HCT116 (cell line): ENCODE results near the gene RPL29. TPM values are rescaled to one million over a fixed set of nuclear protein-coding genes. Genes with fewer than 3 reads are reported as not detected.

Experiments
- ATAC-seq: fragments of 200-7000 bp; cut with Tn5 transposase; 2 replicates; pipeline ENCODE4 v1.9.1; 2020; ENCODE audit warnings: mild to moderate bottlenecking, moderate library complexity
- BruUV-seq: library from RNA; stranded (reverse); fragments of 400-500 nt; replicated peaks from 2 replicates; lab custom pipeline; 2021; lab: Mats Ljungman, UMichigan
- CTCF ChIA-PET: fragments of 300-600 bp; sonication (Branson Sonifier 250); formaldehyde crosslinking; loops from one replicate; lab custom pipeline; 2021; ENCODE audit warnings: antibody characterized with exemption; lab: Charles Lee
- POLR2A ChIA-PET: fragments of 300-600, 350-600 bp; sonication (Branson Sonifier 250); formaldehyde crosslinking; loops from one replicate; lab custom pipeline; 2021; ENCODE audit warnings: antibody characterized with exemption; lab: Charles Lee
- RAD21 ChIA-PET, 2 experiments: fragments of 300-600 bp; sonication (Branson Sonifier 250); formaldehyde crosslinking; loops; one replicate each; lab custom pipeline; 2023; ENCODE audit warnings: low total read pairs in 2 of 2; ENCODE audit not compliant: uncharacterized antibody in 2 of 2, unreplicated experiment in 2 of 2, low non-redundant PET in 1 of 2; lab: Charles Lee
- DNase-seq: peaks from one replicate; pipeline ENCODE4 v3.0.0-alpha.2; 2010; ENCODE audit warnings: low read depth, low spot score
- H2AFZ ChIP-seq: fragments of 200-600 bp; shearing (Covaris generic), sonication (generic); 2 replicates; pipeline ENCODE4 v1.6.1; 2017; ENCODE audit warnings: low read depth, mixed run types, mixed read lengths, antibody characterized with exemption, low read length; ENCODE audit not compliant: poor library complexity, severe bottlenecking
- H3K27ac ChIP-seq: 2 replicates; pipeline ENCODE4 v1.5.1; 2012; ENCODE audit warnings: low read depth, low read length
- H3K27me3 ChIP-seq: fragments of 200-600 bp; sonication (generic); 2 replicates; pipeline ENCODE4 v1.6.1; 2016; ENCODE audit warnings: mixed run types, low read length, mixed read lengths; ENCODE audit not compliant: insufficient read depth
- H3K36me3 ChIP-seq, 2 experiments: fragments of 200-500 bp in 1 of 2; fragments of 200-600 bp in 1 of 2; sonication (Bioruptor generic) in 1 of 2; sonication (generic) in 1 of 2; 2 replicates each; pipeline versions ENCODE4 v1.5.1 to v1.6.1; 2014 to 2016; ENCODE audit warnings: low read length in 2 of 2, inconsistent platforms in 1 of 2, mixed read lengths in 1 of 2, mixed run types in 1 of 2; ENCODE audit not compliant: insufficient read depth in 2 of 2, control insufficient read depth in 1 of 2
- H3K4me1 ChIP-seq, 2 experiments: fragments of 200-600 bp in 1 of 2; sonication (generic) in 1 of 2; 2 replicates each; pipeline versions ENCODE4 v1.5.1 to v1.6.1; 2012 to 2017; ENCODE audit warnings: low read length in 2 of 2, inconsistent platforms in 1 of 2, mild to moderate bottlenecking in 1 of 2, mixed read lengths in 1 of 2, mixed run types in 1 of 2, moderate library complexity in 1 of 2; ENCODE audit not compliant: insufficient read depth in 2 of 2, control insufficient read depth in 1 of 2
- H3K4me2 ChIP-seq: fragments of 200-600 bp; sonication (generic); 2 replicates; pipeline ENCODE4 v1.6.1; 2017; ENCODE audit warnings: mixed run types, low read length, mixed read lengths
- H3K4me3 ChIP-seq, 2 experiments: fragments of 200-600 bp in 1 of 2; sonication (generic) in 1 of 2; replicated peaks in 1 of 2; 2 replicates each; pipeline ENCODE4 v1.5.1; 2011 to 2016; ENCODE audit warnings: low read length in 2 of 2, control low read depth in 1 of 2, low read depth in 1 of 2, mild to moderate bottlenecking in 1 of 2, mixed read lengths in 1 of 2, mixed run types in 1 of 2
- H3K79me2 ChIP-seq: fragments of 200-600 bp; sonication (generic); 2 replicates; pipeline ENCODE4 v1.6.1; 2017; ENCODE audit warnings: mild to moderate bottlenecking, mixed run types, low read length, moderate library complexity, mixed read lengths; ENCODE audit not compliant: insufficient read depth
- H3K9ac ChIP-seq: fragments of 200-600 bp; sonication (generic); 2 replicates; pipeline ENCODE4 v1.6.1; 2016; ENCODE audit warnings: low read length, mixed read lengths
- H3K9me2 ChIP-seq: fragments of 200-600 bp; sonication (generic), shearing (Covaris generic); 2 replicates; pipeline ENCODE4 v1.6.1; 2017; ENCODE audit warnings: mixed run types, mild to moderate bottlenecking, moderate library complexity; ENCODE audit not compliant: insufficient read depth
- H3K9me3 ChIP-seq, 2 experiments: fragments of 200-500 bp in 1 of 2; fragments of 200-600 bp in 1 of 2; sonication (Bioruptor generic) in 1 of 2; sonication (generic) in 1 of 2; 2 replicates each; pipeline ENCODE4 v1.6.1; 2014 to 2017; ENCODE audit warnings: low read length in 2 of 2, mixed read lengths in 2 of 2, inconsistent platforms in 1 of 2, low read depth in 1 of 2, mild to moderate bottlenecking in 1 of 2, mixed run types in 1 of 2, moderate library complexity in 1 of 2; ENCODE audit not compliant: control insufficient read depth in 1 of 2, insufficient read depth in 1 of 2
- H4K20me1 ChIP-seq: fragments of 200-600 bp; sonication (generic), shearing (Covaris generic); 2 replicates; pipeline ENCODE4 v1.6.1; 2017; ENCODE audit warnings: mixed run types, mild to moderate bottlenecking, moderate library complexity; ENCODE audit not compliant: insufficient read depth
- CEBPB ChIP-seq: IDR thresholded peaks from 2 replicates; pipeline ENCODE4 v1.6.1; 2012; ENCODE audit warnings: low read depth
- EZH2 ChIP-seq: fragments of 200-600 bp; sonication (generic); IDR thresholded peaks from 2 replicates; pipeline ENCODE4 v1.6.1; 2017; ENCODE audit warnings: antibody characterized with exemption, mixed run types
- EZH2phosphoT487 ChIP-seq: fragments of 200-600 bp; IDR thresholded peaks from 2 replicates; pipeline ENCODE4 v1.6.1; 2018; ENCODE audit warnings: antibody characterized with exemption, borderline replicate concordance
- JUND ChIP-seq: IDR thresholded peaks from 2 replicates; pipeline ENCODE4 v1.6.1; 2012
- RAD21 ChIP-seq: IDR thresholded peaks from 2 replicates; pipeline ENCODE4 v1.6.1; 2012; ENCODE audit warnings: low read depth, mild to moderate bottlenecking
- SIN3A ChIP-seq: IDR thresholded peaks from 2 replicates; pipeline ENCODE4 v1.6.1; 2012; ENCODE audit warnings: low read depth
- SP1 ChIP-seq: IDR thresholded peaks from 2 replicates; pipeline ENCODE4 v1.6.1; 2012; ENCODE audit warnings: low read depth
- TCF7L2 ChIP-seq: IDR thresholded peaks from 2 replicates; pipeline ENCODE4 v1.7.0; 2011; ENCODE audit warnings: borderline replicate concordance, inconsistent platforms; ENCODE audit not compliant: insufficient read depth, insufficient read length; ENCODE audit errors: extremely low read depth
- intact Hi-C: fragments of 100-400 bp; cut with micrococcal nuclease; formaldehyde crosslinking; loops from 2 replicates; pipeline ENCODE4 v1.10.0; 2022
- total RNA-seq: library from RNA; stranded (reverse); gene quantifications from one replicate; pipeline ENCODE4 v1.2.1, GENCODE V29; 2021; ENCODE audit not compliant: unreplicated experiment
- TF ChIP-seq, protein P1 (sequence below): IDR thresholded peaks from 2 replicates; pipeline ENCODE4 v1.6.1; 2011; ENCODE audit warnings: mild to moderate bottlenecking, low read length, moderate library complexity; ENCODE audit not compliant: insufficient replicate concordance; ENCODE audit errors: extremely low read depth
- TF ChIP-seq, protein P2 (sequence below): IDR thresholded peaks from 2 replicates; pipeline ENCODE4 v1.6.1; 2012; ENCODE audit warnings: low read depth
- TF ChIP-seq, protein P3 (sequence below): IDR thresholded peaks from 2 replicates; pipeline ENCODE4 v1.6.1; 2012

The RPL29 gene
- total RNA-seq, 1 experiment from 2014 or later: 1,880 TPM

DNA sequence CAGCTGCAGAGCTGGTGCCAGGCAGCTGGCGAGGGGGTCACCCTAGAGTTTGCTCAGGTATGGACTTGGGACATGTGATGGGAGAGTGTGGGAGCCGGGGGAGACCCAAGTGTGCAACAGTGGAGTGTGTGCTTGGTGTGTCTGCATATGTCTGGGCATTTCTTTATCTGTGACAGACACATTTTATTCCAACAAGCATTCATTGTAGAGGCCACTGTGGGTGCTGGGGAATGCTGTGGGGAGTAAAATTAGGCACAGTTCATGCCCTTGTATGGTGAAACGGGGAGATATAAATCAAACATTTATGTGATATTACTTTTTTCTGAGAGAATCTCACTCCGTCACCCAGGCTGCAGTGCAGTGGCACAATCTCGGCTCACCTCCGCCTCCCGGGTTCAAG lies 8.1 kb downstream of the RPL29 start:
- POLR2A ChIA-PET: no interaction called here
- Histone ChIP-seq H3K9me3 (no peaks in the 10 kb centered on the region), H4K20me1 (no peaks in the 10 kb centered on the region; the same call in 1 of the 2 replicates), H3K4me2 (no peak overlapping the region), H2AFZ (no peak overlapping the region), H3K9ac (no peak overlapping the region), H3K9me2 (no peaks in the 10 kb centered on the region)
- intact Hi-C loops: no loop called here
- BruUV-seq: no TSS peak
- TF ChIP-seq SP1 (no peak), SIN3A (no peak), EZH2 (no peak), RAD21 (no peak), JUND (no peak), CEBPB (no peak), TCF7L2 (no peak), EZH2phosphoT487 (no peak)
- TF ChIP-seq, protein P1, sequence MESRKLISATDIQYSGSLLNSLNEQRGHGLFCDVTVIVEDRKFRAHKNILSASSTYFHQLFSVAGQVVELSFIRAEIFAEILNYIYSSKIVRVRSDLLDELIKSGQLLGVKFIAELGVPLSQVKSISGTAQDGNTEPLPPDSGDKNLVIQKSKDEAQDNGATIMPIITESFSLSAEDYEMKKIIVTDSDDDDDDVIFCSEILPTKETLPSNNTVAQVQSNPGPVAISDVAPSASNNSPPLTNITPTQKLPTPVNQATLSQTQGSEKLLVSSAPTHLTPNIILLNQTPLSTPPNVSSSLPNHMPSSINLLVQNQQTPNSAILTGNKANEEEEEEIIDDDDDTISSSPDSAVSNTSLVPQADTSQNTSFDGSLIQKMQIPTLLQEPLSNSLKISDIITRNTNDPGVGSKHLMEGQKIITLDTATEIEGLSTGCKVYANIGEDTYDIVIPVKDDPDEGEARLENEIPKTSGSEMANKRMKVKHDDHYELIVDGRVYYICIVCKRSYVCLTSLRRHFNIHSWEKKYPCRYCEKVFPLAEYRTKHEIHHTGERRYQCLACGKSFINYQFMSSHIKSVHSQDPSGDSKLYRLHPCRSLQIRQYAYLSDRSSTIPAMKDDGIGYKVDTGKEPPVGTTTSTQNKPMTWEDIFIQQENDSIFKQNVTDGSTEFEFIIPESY: no peak
- TF ChIP-seq, protein P2, sequence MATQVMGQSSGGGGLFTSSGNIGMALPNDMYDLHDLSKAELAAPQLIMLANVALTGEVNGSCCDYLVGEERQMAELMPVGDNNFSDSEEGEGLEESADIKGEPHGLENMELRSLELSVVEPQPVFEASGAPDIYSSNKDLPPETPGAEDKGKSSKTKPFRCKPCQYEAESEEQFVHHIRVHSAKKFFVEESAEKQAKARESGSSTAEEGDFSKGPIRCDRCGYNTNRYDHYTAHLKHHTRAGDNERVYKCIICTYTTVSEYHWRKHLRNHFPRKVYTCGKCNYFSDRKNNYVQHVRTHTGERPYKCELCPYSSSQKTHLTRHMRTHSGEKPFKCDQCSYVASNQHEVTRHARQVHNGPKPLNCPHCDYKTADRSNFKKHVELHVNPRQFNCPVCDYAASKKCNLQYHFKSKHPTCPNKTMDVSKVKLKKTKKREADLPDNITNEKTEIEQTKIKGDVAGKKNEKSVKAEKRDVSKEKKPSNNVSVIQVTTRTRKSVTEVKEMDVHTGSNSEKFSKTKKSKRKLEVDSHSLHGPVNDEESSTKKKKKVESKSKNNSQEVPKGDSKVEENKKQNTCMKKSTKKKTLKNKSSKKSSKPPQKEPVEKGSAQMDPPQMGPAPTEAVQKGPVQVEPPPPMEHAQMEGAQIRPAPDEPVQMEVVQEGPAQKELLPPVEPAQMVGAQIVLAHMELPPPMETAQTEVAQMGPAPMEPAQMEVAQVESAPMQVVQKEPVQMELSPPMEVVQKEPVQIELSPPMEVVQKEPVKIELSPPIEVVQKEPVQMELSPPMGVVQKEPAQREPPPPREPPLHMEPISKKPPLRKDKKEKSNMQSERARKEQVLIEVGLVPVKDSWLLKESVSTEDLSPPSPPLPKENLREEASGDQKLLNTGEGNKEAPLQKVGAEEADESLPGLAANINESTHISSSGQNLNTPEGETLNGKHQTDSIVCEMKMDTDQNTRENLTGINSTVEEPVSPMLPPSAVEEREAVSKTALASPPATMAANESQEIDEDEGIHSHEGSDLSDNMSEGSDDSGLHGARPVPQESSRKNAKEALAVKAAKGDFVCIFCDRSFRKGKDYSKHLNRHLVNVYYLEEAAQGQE: no peak
- TF ChIP-seq, protein P3, sequence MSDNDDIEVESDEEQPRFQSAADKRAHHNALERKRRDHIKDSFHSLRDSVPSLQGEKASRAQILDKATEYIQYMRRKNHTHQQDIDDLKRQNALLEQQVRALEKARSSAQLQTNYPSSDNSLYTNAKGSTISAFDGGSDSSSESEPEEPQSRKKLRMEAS: no peak
- TF ChIP-seq, all 23 proteins: peak for 0
- ChIA-PET CTCF (no interaction called here), RAD21 (no interaction called here)
- Histone ChIP-seq H3K27me3 (no peaks in the 10 kb centered on the region), H3K36me3 (peaks cover 0 to 4% of the 10 kb centered on the region in 2 experiments; a peak in 1 of 4 replicates), H3K27ac (no peak overlapping the region), H3K79me2 (no peaks in the 10 kb centered on the region; the same call in 1 of the 2 replicates), H3K4me1 (peaks cover 8 to 54% of the 10 kb centered on the region in 2 experiments), H3K4me3 (no peak overlapping the region)
- ATAC-seq (no peak), DNase-seq (no peak)
